ENCODE results near the gene ID1.

GRCh38 chr20:31620246-31620645 is 15.2 kb downstream of the ID1 start:
- TF ChIP-seq, protein P1, sequence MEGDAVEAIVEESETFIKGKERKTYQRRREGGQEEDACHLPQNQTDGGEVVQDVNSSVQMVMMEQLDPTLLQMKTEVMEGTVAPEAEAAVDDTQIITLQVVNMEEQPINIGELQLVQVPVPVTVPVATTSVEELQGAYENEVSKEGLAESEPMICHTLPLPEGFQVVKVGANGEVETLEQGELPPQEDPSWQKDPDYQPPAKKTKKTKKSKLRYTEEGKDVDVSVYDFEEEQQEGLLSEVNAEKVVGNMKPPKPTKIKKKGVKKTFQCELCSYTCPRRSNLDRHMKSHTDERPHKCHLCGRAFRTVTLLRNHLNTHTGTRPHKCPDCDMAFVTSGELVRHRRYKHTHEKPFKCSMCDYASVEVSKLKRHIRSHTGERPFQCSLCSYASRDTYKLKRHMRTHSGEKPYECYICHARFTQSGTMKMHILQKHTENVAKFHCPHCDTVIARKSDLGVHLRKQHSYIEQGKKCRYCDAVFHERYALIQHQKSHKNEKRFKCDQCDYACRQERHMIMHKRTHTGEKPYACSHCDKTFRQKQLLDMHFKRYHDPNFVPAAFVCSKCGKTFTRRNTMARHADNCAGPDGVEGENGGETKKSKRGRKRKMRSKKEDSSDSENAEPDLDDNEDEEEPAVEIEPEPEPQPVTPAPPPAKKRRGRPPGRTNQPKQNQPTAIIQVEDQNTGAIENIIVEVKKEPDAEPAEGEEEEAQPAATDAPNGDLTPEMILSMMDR (IDR thresholded peaks at IDR 0.05): no peak
- TF ChIP-seq POLR2A (IDR thresholded peaks at IDR 0.05): no peak
